Thoracic aorta endothelial cell (primary cell): Measurements from ENCODE around the gene ROMO1. TPM values are rescaled to one million over a fixed set of nuclear protein-coding genes. Genes with fewer than 3 reads are reported as not detected.

Source experiments
- total RNA-seq: library from RNA; depleted of rRNA; stranded (reverse); fragments of >200 nt; gene quantifications from 2 replicates; pipeline ENCODE4 v1.2.3, GENCODE V29; 2012

ROMO1 gene
- 128 and 146 TPM in 2 replicates for total RNA-seq

DNA sequence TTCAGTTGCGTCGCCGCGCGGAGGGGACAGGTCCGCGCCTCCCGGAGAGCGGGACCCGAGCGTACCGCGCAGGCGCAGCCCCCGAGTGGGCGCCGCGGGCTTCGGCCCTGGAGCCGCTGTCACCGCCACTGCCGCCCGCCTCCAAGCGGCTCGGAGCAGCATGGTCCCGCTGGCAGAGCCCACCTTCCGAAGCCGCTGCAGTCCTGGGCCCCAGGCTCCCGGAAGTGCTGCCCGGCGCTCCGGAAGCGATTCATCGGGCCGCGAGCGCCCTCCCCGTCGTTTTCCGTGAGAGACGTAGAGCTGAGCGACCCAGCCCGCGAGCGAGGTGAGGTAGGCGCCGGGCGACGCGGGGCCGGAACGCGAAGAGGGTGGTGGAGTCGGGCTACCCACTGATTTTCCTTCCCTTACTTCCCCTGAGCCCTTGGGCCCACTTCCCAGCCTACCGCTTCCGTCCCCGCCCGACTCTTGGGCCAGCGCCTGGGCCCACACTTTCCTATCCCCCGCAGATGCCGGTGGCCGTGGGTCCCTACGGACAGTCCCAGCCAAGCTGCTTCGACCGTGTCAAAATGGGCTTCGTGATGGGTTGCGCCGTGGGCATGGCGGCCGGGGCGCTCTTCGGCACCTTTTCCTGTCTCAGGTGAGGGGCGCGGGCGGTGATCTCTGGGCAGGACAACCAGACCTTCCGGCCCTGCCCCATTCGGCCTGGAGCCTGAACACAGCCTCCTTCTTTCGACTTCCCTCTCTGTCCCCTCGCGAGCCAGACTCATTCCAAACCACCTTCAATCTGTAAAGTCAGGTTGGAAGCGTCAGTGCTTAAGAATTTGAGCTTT lies at the start of gene ROMO1, which contains the start of gene NFS1:
Gene ROMO1, plus strand, starts transcription at position 279 of the 830 bp plus-strand sequence. Its CDS starts 228 bp downstream, at position 507.
Gene NFS1, minus strand, starts transcription at position 226 of the 830 bp plus-strand sequence. Its CDS starts 64 bp downstream, at position 162.

DNA sequence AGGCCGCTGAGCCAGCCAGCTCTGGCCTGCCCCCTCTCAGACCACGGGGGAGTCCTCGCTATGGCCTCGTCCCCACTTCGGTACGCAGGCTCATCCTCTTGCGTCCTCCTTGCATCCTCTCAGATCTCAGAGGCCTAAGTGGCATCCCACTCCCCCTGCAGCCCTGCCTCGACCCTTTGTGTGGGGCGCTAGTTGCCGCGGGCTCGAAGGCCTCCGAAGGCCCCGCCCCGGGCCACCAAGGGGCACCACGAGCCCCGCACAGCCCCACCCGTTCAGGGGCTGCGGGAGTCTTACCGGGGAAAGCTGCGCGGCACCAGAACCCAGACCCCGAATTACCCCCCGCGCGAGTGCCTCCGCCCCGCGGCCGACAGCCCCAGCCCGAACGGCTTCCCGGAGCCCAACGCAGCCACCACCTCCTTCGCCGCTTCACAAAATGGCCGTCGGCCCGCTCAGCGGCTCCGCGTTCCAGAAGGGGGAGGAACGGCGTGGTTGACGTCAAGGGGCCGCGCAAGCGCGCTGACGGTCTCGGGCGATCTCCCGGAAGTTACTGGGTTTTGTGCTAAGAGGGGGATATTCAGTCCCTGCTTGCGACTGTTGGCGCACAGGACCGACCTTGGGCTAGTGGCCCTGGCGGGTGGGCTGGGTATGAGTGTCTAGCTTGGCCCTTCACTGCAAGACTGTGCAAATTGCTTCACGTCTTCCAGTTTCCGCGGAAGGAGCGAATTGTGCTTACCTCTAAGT lies 34.6 kb upstream of the ROMO1 start, which contains the start of the genes CPNE1 and RBM12:
Gene CPNE1, minus strand, starts transcription at position 435 of the 741 bp plus-strand sequence. CDS start 31,977 bp downstream, outside the sequence.
Gene RBM12, minus strand, starts transcription at position 435 of the 741 bp plus-strand sequence. CDS start 9,578 bp downstream, outside the sequence.

DNA sequence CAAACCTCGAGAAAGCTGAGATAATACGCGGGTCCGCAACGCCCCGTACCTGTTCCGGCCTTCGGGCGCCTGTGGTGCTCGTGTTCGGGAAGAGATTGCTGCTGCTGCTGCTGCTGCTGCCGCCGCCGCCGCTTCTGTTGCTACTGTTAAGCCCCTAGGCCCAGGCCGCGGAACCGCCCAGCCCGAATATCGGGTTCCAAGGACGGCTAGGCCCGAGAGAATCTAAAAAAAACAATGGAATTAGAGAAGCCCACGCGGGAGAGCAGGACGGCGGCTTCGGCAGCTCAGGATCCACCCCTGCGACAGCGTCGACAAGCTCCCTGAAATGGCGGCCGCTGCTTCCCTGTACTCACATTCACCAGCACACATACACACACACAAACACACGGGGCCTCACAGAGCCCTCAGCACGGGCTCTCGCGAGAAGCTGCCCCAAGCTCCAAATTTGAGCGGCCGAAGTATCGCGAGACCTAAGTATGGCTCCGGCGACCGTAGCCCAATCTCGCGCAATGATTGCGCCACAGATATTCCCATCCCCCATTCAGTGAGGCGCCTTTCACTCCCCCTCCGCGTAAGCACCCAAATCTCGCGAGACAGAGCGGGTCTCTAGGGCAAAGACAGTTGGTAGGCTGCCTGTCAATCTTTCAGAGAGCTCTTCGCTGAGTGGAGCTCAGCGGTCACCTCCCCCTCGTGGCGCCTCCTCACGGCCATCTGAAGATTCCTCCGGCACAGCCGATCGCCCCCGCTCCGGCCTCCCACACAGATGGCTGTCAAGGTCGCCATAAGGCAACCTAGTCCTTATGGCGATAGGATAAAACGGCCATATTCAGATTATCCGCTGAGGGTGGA lies 42.9 kb downstream of the ROMO1 start, which contains the start of gene RBM39:
Gene RBM39, minus strand, starts transcription at position 369 of the 849 bp plus-strand sequence. CDS start 1,386 bp downstream, outside the sequence.

Other genes starting within 250 kb of the ROMO1 start
- gene CEP250, start 243.8 kb upstream of the ROMO1 start, total RNA-seq = 23.5 and 30.2 TPM in 2 replicates
- gene C20orf173, start 169.8 kb upstream of the ROMO1 start, total RNA-seq = not detected in 2 replicates
- gene ERGIC3, start 157.3 kb upstream of the ROMO1 start, total RNA-seq = 168 and 229 TPM in 2 replicates
- gene SPAG4, start 83.6 kb upstream of the ROMO1 start, total RNA-seq = 6.5 and 7.8 TPM in 2 replicates
- gene CPNE1, start 34.5 kb upstream of the ROMO1 start, total RNA-seq = 78.2 and 151 TPM in 2 replicates
- gene RBM12, start 34.5 kb upstream of the ROMO1 start, total RNA-seq = 94.6 and 97.2 TPM in 2 replicates
- 15.6 and 17.1 TPM in 2 replicates for gene NFS1, start 53 bp upstream of the ROMO1 start, total RNA-seq
- 326 and 336 TPM in 2 replicates for gene RBM39, start 42.9 kb downstream of the ROMO1 start, total RNA-seq
- gene PHF20, start 72.6 kb downstream of the ROMO1 start, total RNA-seq = 40.3 and 42.3 TPM in 2 replicates